Neutrophil (primary cell): ENCODE results near the gene PROSER3.

Source experiments
- H3K27ac ChIP-seq: fragments of 200-600 bp; sonication (generic); 2 replicates; pipeline ENCODE4 v1.5.1; 2016; ENCODE audit warnings: mild to moderate bottlenecking, moderate library complexity
- H3K27me3 ChIP-seq: fragments of 200-600 bp; sonication (generic); 2 replicates; pipeline ENCODE4 v1.6.0; 2016; ENCODE audit warnings: mild to moderate bottlenecking
- H3K36me3 ChIP-seq: fragments of 200-600 bp; sonication (generic); 2 replicates; pipeline ENCODE4 v1.5.1; 2017
- H3K4me1 ChIP-seq, 2 experiments: fragments of 200-600 bp in 1 of 2; sonication (generic) in 1 of 2; 1 replicate in 1 of 2; 2 replicates in 1 of 2; pipeline versions ENCODE4 v1.5.1 to v1.6.1; 2013 to 2016; ENCODE audit warnings: low read depth in 1 of 2, low read length in 1 of 2, mild to moderate bottlenecking in 1 of 2, moderate library complexity in 1 of 2; ENCODE audit not compliant: control insufficient read depth in 1 of 2, insufficient read depth in 1 of 2
- H3K4me3 ChIP-seq, 2 experiments: fragments of 200-600 bp in 1 of 2; sonication (generic) in 1 of 2; 1 replicate in 1 of 2; 2 replicates in 1 of 2; pipeline ENCODE4 v1.5.1; 2013 to 2016; ENCODE audit warnings: low read depth in 1 of 2, low read length in 1 of 2, mild to moderate bottlenecking in 1 of 2, moderate library complexity in 1 of 2
- H3K9me3 ChIP-seq: fragments of 200-600 bp; sonication (generic); 2 replicates; pipeline ENCODE4 v1.5.1; 2016
- TF ChIP-seq, protein P1 (sequence below): fragments of 200-600 bp; sonication (generic); IDR thresholded peaks from 2 replicates; pipeline ENCODE4 v1.5.1; 2016; ENCODE audit warnings: antibody characterized with exemption

PROSER3 gene

DNA sequence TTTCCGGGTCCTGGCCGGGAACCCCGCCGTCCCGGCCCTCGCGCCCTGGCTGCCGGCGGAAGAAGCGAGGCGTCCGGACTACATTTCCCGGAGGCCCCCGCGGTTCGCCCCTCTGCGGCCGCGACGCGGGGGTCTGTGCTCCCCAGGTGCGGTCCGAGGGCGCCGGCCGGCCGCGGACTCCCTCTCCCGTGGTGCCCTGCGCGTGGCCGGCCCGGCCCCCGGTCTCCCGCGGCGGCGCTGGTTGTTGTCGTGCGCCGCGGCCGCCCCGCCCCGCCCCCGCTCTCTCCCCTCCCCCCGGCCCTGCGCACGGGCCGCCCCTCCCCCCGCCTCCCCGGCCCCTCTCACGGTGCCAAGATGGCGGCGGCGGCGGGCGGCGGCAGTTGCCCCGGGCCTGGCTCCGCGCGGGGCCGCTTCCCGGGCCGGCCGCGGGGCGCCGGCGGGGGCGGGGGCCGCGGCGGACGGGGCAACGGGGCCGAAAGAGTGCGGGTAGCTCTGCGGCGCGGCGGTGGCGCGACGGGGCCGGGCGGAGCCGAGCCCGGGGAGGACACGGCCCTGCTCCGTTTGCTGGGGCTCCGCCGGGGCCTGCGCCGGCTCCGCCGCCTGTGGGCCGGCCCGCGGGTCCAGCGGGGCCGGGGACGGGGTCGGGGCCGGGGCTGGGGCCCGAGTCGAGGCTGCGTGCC lies 40.2 kb upstream of the PROSER3 start, which contains the start of gene KMT2B:
KMT2B (plus strand) TSS at position 339 of the 680 bp plus-strand sequence; CDS start at position 355, 16 bp downstream.
- Histone ChIP-seq H3K27me3 (peaks cover 10% of the 10 kb centered on the region), H3K36me3 (peaks cover 33% of the 10 kb centered on the region), H3K4me3 (peak within 1 kb of the TSS; percentile 88 to 91), H3K4me1 (peaks cover 29 to 35% of the 10 kb centered on the region in 2 experiments), H3K9me3 (no peaks in the 10 kb centered on the region), H3K27ac (peak within 1 kb of the TSS; percentile 95)
- TF ChIP-seq, protein P1, sequence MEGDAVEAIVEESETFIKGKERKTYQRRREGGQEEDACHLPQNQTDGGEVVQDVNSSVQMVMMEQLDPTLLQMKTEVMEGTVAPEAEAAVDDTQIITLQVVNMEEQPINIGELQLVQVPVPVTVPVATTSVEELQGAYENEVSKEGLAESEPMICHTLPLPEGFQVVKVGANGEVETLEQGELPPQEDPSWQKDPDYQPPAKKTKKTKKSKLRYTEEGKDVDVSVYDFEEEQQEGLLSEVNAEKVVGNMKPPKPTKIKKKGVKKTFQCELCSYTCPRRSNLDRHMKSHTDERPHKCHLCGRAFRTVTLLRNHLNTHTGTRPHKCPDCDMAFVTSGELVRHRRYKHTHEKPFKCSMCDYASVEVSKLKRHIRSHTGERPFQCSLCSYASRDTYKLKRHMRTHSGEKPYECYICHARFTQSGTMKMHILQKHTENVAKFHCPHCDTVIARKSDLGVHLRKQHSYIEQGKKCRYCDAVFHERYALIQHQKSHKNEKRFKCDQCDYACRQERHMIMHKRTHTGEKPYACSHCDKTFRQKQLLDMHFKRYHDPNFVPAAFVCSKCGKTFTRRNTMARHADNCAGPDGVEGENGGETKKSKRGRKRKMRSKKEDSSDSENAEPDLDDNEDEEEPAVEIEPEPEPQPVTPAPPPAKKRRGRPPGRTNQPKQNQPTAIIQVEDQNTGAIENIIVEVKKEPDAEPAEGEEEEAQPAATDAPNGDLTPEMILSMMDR, result peak; percentile 18

DNA sequence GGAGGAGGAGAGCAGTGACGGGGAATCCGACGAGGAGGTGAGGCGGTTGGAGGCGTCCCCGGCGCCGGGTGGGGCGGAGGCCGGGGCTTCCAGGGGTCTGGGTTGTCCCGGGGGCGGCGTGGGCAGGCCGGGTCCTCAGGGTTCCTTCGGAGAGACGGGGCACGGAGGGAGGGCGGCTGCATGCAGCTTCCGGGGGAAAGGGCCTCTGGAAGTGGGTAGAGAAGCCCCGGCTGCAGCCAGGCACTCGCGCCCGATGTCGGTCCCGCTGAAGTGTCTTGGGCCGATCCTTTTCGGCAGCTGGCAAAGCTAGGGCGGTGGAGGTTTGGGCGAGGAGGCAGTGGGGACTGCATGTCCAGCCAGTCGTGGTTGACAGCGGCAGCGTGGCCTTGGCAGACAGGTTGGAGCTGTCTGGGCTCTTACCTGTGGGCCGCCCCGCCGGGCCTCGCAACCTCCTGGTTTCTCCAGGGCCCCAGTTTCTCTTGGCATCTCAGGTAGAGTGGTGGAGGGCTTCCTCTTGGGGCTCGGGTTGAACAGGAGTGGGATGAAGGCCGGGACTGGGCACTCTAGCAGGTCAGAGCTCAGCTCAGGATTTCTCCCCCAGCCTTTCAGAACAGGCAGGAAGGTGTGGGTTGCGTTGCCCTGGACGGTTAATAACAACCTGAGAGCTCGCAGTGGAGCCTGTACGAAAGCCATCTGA lies 39.5 kb upstream of the PROSER3 start:
- Histone ChIP-seq H3K4me3 (peak overlapping the region; percentile 72 to 82), H3K4me1 (peaks cover 29 to 35% of the 10 kb centered on the region in 2 experiments), H3K36me3 (peaks cover 40% of the 10 kb centered on the region), H3K27ac (peak overlapping the region; percentile 95), H3K9me3 (no peaks in the 10 kb centered on the region), H3K27me3 (peaks cover 8% of the 10 kb centered on the region)
- TF ChIP-seq, protein P1, result no peak

GRCh38 chr19:35719402-35720162 lies 38.4 kb upstream of the PROSER3 start:
- Histone ChIP-seq H3K36me3 (peaks cover 51% of the 10 kb centered on the region), H3K27me3 (no peaks in the 10 kb centered on the region), H3K9me3 (no peaks in the 10 kb centered on the region), H3K27ac (no peak overlapping the region), H3K4me3 (peak overlapping the region; percentile 72 to 82), H3K4me1 (peaks cover 29 to 35% of the 10 kb centered on the region in 2 experiments)
- TF ChIP-seq, protein P1, result no peak

DNA sequence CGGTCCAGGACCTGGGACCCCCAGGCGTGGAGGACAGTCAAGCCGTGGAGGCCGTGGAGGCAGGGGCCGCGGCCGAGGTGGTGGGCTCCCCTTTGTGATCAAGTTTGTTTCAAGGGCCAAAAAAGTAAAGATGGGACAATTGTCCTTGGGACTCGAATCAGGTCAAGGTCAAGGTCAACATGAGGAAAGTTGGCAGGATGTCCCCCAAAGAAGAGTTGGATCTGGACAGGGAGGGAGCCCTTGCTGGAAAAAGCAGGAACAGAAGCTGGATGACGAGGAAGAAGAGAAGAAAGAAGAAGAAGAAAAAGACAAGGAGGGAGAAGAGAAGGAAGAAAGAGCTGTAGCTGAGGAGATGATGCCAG lies 37.8 kb upstream of the PROSER3 start:
- TF ChIP-seq, protein P1, result no peak
- no peak overlapping the region for H3K27ac ChIP-seq
- H3K9me3 ChIP-seq, result no peaks in the 10 kb centered on the region
- H3K4me3 ChIP-seq, result no peak overlapping the region
- peaks cover 29 to 35% of the 10 kb centered on the region in 2 experiments for H3K4me1 ChIP-seq
- peaks cover 57% of the 10 kb centered on the region for H3K36me3 ChIP-seq
- no peaks in the 10 kb centered on the region for H3K27me3 ChIP-seq

GRCh38 chr19:35720648-35721047 lies 37.3 kb upstream of the PROSER3 start:
- TF ChIP-seq, protein P1, result no peak
- no peaks in the 10 kb centered on the region for H3K9me3 ChIP-seq
- H3K27ac ChIP-seq, result no peak overlapping the region
- no peaks in the 10 kb centered on the region for H3K27me3 ChIP-seq
- H3K4me1 ChIP-seq, result peaks cover 26 to 30% of the 10 kb centered on the region in 2 experiments
- no peak overlapping the region for H3K4me3 ChIP-seq
- peaks cover 62% of the 10 kb centered on the region for H3K36me3 ChIP-seq
